Hepatocyte (in vitro differentiated cells): Measurements from ENCODE around the gene DUSP28. TPM values are rescaled to one million over a fixed set of nuclear protein-coding genes. Genes with fewer than 3 reads are reported as not detected.

Experiments used
- DNase-seq: peaks from one replicate; pipeline ENCODE4 v3.0.0-alpha.2; 2016; ENCODE audit warnings: low spot score
- H2AFZ ChIP-seq: fragments of 200-600 bp; sonication (generic); 2 replicates; pipeline ENCODE4 v1.6.0; 2016; ENCODE audit warnings: antibody characterized with exemption, mild to moderate bottlenecking
- H3K27ac ChIP-seq: fragments of 200-600 bp; sonication (generic); 2 replicates; pipeline ENCODE4 v1.5.1; 2016; ENCODE audit warnings: mild to moderate bottlenecking
- H3K27me3 ChIP-seq: fragments of 200-600 bp; sonication (generic); 2 replicates; pipeline ENCODE4 v1.6.1; 2016
- H3K36me3 ChIP-seq: fragments of 200-600 bp; sonication (generic); replicated peaks from 2 replicates; pipeline ENCODE4 v1.5.1; 2016; ENCODE audit warnings: low read depth; ENCODE audit not compliant: insufficient read depth
- H3K4me1 ChIP-seq: fragments of 200-600 bp; sonication (generic); 2 replicates; pipeline ENCODE4 v1.5.1; 2016; ENCODE audit warnings: mild to moderate bottlenecking, moderate library complexity; ENCODE audit not compliant: insufficient read depth
- H3K4me2 ChIP-seq: fragments of 200-600 bp; sonication (generic); 2 replicates; pipeline ENCODE4 v1.6.0; 2016
- H3K4me3 ChIP-seq: fragments of 200-600 bp; sonication (generic); 2 replicates; pipeline ENCODE4 v1.5.1; 2016; ENCODE audit warnings: mild to moderate bottlenecking
- H3K79me2 ChIP-seq: fragments of 200-600 bp; sonication (generic); 2 replicates; pipeline ENCODE4 v1.6.0; 2017; ENCODE audit warnings: mild to moderate bottlenecking
- H3K9me2 ChIP-seq: fragments of 200-600 bp; sonication (generic); replicated peaks from 2 replicates; pipeline ENCODE4 v1.6.0; 2017; ENCODE audit warnings: mild to moderate bottlenecking; ENCODE audit not compliant: insufficient read depth
- H3K9me3 ChIP-seq: fragments of 200-600 bp; sonication (generic); 2 replicates; pipeline ENCODE4 v1.5.1; 2016; ENCODE audit warnings: low read depth, mild to moderate bottlenecking
- H4K20me1 ChIP-seq: fragments of 200-600 bp; sonication (generic); 2 replicates; pipeline ENCODE4 v1.6.0; 2016; ENCODE audit warnings: mild to moderate bottlenecking; ENCODE audit not compliant: insufficient read depth, poor library complexity, severe bottlenecking
- EZH2 ChIP-seq: fragments of 200-600 bp; sonication (generic); IDR thresholded peaks from 2 replicates; pipeline ENCODE4 v1.6.1; 2016; ENCODE audit warnings: antibody characterized with exemption, mild to moderate bottlenecking, borderline replicate concordance
- EZH2phosphoT487 ChIP-seq: fragments of 200-600 bp; sonication (generic); IDR thresholded peaks from one replicate; pipeline ENCODE4 v1.6.1; 2018; ENCODE audit warnings: antibody characterized with exemption, mild to moderate bottlenecking, low read depth, moderate library complexity; ENCODE audit not compliant: unreplicated experiment, severe bottlenecking
- WGBS: methylation state at CpG from one replicate; pipeline ENCODE4 v1.1.6; 2016; ENCODE audit warnings: low lambda C conversion rate; ENCODE audit errors: missing lambda C conversion rate; 5-methylcytosine and 5-hydroxymethylcytosine counted together
- polyA plus RNA-seq: library from polyadenylated mRNA; unstranded; fragments of >200 nt; fragmentation: Nextera tagmentation; extraction: Ambion mirVana; gene quantifications from 2 replicates; pipeline ENCODE4 v1.2.1, GENCODE V29; 2016
- total RNA-seq: library from RNA; depleted of rRNA; stranded (reverse); fragments of >200 nt; gene quantifications from 2 replicates; pipeline ENCODE4 v1.2.3, GENCODE V29; 2014
- TF ChIP-seq, protein P1 (sequence below): fragments of 200-600 bp; sonication (generic); IDR thresholded peaks from 2 replicates; pipeline ENCODE4 v1.5.1; 2016; ENCODE audit warnings: antibody characterized with exemption, mild to moderate bottlenecking; ENCODE audit not compliant: poor library complexity

The DUSP28 gene
- total and polyA plus RNA-seq, 2 experiments from 2014 or later: 4.6 to 6.8 TPM

DNA sequence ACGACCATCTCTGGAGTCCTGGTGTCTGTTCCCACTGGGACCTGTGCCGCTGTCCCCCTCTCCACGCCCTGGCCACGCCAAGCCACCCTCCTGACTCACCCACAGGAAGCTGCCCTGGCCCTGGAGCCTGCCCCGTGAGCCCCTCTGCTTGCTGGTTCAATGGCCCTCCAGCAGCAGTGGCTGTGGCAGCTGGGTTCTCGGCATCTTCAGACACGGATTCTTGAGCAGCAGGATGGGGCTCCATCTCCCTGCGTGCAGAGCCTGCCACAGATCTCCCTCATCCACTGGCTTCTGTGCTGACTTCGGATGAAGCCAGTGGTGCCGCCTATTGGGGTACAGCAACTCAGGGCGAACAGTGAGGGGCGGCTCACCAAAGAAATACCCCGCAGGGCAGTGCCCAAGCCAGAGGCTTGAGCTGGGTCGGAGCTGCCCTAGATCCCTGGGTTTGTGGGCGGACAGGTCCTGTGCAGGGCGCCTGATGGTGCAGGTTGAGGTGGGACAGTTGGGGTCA, 40.3 kb downstream of the DUSP28 start:
- Histone ChIP-seq H3K4me3 (no peak overlapping the region), H3K79me2 (no peaks in the 10 kb centered on the region), H3K9me2 (no peaks in the 10 kb centered on the region), H3K27me3 (no peaks in the 10 kb centered on the region), H3K4me1 (peaks cover 12% of the 10 kb centered on the region), H3K27ac (no peak overlapping the region), H3K4me2 (no peak overlapping the region), H4K20me1 (peaks cover 3% of the 10 kb centered on the region), H3K9me3 (no peaks in the 10 kb centered on the region), H3K36me3 (no peaks in the 10 kb centered on the region), H2AFZ (no peak overlapping the region)
- no peak for DNase-seq
- no peak for TF ChIP-seq EZH2
- TF ChIP-seq EZH2phosphoT487: no peak
- TF ChIP-seq, protein P1, sequence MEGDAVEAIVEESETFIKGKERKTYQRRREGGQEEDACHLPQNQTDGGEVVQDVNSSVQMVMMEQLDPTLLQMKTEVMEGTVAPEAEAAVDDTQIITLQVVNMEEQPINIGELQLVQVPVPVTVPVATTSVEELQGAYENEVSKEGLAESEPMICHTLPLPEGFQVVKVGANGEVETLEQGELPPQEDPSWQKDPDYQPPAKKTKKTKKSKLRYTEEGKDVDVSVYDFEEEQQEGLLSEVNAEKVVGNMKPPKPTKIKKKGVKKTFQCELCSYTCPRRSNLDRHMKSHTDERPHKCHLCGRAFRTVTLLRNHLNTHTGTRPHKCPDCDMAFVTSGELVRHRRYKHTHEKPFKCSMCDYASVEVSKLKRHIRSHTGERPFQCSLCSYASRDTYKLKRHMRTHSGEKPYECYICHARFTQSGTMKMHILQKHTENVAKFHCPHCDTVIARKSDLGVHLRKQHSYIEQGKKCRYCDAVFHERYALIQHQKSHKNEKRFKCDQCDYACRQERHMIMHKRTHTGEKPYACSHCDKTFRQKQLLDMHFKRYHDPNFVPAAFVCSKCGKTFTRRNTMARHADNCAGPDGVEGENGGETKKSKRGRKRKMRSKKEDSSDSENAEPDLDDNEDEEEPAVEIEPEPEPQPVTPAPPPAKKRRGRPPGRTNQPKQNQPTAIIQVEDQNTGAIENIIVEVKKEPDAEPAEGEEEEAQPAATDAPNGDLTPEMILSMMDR: no peak
- WGBS: 97% methylated on average over 16 of the region's 16 CpGs

GRCh38 chr2:240601061-240601830, 41.1 kb downstream of the DUSP28 start:
- no peaks in the 10 kb centered on the region for H3K79me2 ChIP-seq

DNA sequence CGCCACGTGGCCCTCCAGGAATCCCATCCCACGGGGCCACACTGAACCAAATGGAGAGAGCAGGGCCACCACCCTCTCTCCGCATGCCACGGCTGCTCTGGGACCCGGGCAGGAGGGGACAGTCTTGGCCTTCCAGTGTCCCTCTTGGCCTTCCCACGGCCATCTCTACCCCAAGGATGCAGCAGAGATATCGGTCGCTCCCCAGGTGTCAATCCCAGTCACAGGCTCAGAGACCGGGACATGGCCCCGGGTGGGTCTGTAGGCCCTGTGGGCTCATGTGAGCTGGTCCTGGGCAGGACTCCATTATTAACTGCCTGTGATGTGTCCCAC, 41.6 kb downstream of the DUSP28 start:
- no peak overlapping the region for H3K27ac ChIP-seq
- no peaks in the 10 kb centered on the region for H3K79me2 ChIP-seq
- no peak overlapping the region for H3K4me2 ChIP-seq
- 96% methylated on average over 11 of the region's 11 CpGs for WGBS
- H3K9me3 ChIP-seq: no peaks in the 10 kb centered on the region
- H3K27me3 ChIP-seq: no peaks in the 10 kb centered on the region
- H3K9me2 ChIP-seq: no peaks in the 10 kb centered on the region
- DNase-seq: no peak
- H2AFZ ChIP-seq: no peak overlapping the region
- no peaks in the 10 kb centered on the region for H3K36me3 ChIP-seq
- no peak overlapping the region for H3K4me3 ChIP-seq
- TF ChIP-seq, protein P1: no peak
- TF ChIP-seq EZH2phosphoT487: no peak
- TF ChIP-seq EZH2: no peak
- H3K4me1 ChIP-seq: peaks cover 12% of the 10 kb centered on the region
- H4K20me1 ChIP-seq: no peaks in the 10 kb centered on the region

More at GRCh38 chr2:240601061-240601830, 41.1 kb downstream of the DUSP28 start:
- 95% methylated on average over 20 of the region's 20 CpGs for WGBS
- H3K36me3 ChIP-seq: no peaks in the 10 kb centered on the region
- no peaks in the 10 kb centered on the region for H3K27me3 ChIP-seq
- TF ChIP-seq EZH2 (no peak), EZH2phosphoT487 (no peak)
- TF ChIP-seq, protein P1: no peak
- H3K27ac ChIP-seq: no peak overlapping the region
- no peaks in the 10 kb centered on the region for H3K9me3 ChIP-seq
- H4K20me1 ChIP-seq: no peaks in the 10 kb centered on the region
- no peaks in the 10 kb centered on the region for H3K9me2 ChIP-seq
- H3K4me3 ChIP-seq: no peak overlapping the region
- DNase-seq: no peak
- H2AFZ ChIP-seq: no peak overlapping the region
- H3K4me2 ChIP-seq: no peak overlapping the region
- peaks cover 12% of the 10 kb centered on the region for H3K4me1 ChIP-seq
